B cell (primary cell): ENCODE results near the gene TPK1.

ENCODE experiments used
- EZH2 ChIP-seq: IDR thresholded peaks from 2 replicates; pipeline ENCODE4 v1.6.1; 2012; ENCODE audit warnings: borderline replicate concordance, low read depth, mild to moderate bottlenecking, moderate library complexity, low read length; ENCODE audit not compliant: insufficient read depth, poor library complexity, severe bottlenecking
- TF ChIP-seq, protein P1 (sequence below): fragments of 200-600 bp; IDR thresholded peaks from one replicate; pipeline ENCODE4 v1.8.0; 2022; ENCODE audit warnings: antibody characterized with exemption, mild to moderate bottlenecking

DNA sequence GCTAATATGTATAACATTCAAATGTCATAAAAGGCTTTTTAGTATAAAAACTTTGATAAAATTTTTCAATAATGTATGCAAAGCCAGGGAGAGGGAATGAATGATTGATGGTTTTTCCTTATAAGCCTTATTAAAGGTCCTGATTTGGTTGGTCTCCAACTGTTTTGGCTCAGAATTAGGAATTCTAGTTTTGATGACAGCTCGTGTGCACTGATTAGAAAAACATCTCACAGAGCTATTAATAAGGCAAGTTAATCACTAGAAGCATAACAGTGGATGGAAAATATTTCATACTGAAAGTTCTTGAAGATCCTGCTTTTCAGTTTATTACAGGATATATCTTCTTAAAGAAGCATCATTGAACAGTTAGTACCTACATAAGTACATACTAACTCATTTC, 317.5 kb downstream of the TPK1 start:
- TF ChIP-seq, protein P1, sequence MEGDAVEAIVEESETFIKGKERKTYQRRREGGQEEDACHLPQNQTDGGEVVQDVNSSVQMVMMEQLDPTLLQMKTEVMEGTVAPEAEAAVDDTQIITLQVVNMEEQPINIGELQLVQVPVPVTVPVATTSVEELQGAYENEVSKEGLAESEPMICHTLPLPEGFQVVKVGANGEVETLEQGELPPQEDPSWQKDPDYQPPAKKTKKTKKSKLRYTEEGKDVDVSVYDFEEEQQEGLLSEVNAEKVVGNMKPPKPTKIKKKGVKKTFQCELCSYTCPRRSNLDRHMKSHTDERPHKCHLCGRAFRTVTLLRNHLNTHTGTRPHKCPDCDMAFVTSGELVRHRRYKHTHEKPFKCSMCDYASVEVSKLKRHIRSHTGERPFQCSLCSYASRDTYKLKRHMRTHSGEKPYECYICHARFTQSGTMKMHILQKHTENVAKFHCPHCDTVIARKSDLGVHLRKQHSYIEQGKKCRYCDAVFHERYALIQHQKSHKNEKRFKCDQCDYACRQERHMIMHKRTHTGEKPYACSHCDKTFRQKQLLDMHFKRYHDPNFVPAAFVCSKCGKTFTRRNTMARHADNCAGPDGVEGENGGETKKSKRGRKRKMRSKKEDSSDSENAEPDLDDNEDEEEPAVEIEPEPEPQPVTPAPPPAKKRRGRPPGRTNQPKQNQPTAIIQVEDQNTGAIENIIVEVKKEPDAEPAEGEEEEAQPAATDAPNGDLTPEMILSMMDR: no peak
- no peak for TF ChIP-seq EZH2
